Liver (tissue), 3 donors: ENCODE data around the gene SIGLEC1.

ENCODE experiments used
- ATF3 ChIP-seq: IDR thresholded peaks from 2 replicates; pipeline ENCODE4 v1.6.1; 2016; ENCODE audit warnings: antibody characterized with exemption
- EGR1 ChIP-seq, 2 donors: IDR thresholded peaks; 2 replicates each; pipeline ENCODE4 v1.6.1; 2016 to 2018; ENCODE audit warnings: antibody characterized with exemption in 2 of 2, low read depth in 2 of 2
- FOXA1 ChIP-seq: IDR thresholded peaks from 2 replicates; pipeline ENCODE4 v1.6.1; 2016; ENCODE audit warnings: antibody characterized with exemption
- GABPA ChIP-seq, 2 donors: IDR thresholded peaks in 1 of 2; conservative IDR thresholded peaks in 1 of 2; 2 replicates each; pipeline ENCODE4 v1.6.1; 2016; ENCODE audit warnings: antibody characterized with exemption in 2 of 2, mild to moderate bottlenecking in 1 of 2, moderate library complexity in 1 of 2
- HNF4A ChIP-seq, 2 donors: conservative IDR thresholded peaks; 2 replicates each; pipeline ENCODE4 v1.6.1; 2016; ENCODE audit warnings: antibody characterized with exemption in 2 of 2, mild to moderate bottlenecking in 2 of 2
- JUND ChIP-seq, 2 donors: IDR thresholded peaks; 2 replicates each; pipeline ENCODE4 v1.6.1; 2016; ENCODE audit warnings: antibody characterized with exemption in 2 of 2
- RAD21 ChIP-seq, 2 donors: IDR thresholded peaks; 2 replicates each; pipeline ENCODE4 v1.6.1; 2016; ENCODE audit warnings: antibody characterized with exemption in 2 of 2, mild to moderate bottlenecking in 2 of 2
- RXRA ChIP-seq, 2 donors: IDR thresholded peaks; 2 replicates each; pipeline ENCODE4 v1.6.1; 2017 to 2018; ENCODE audit warnings: antibody characterized with exemption in 2 of 2, mild to moderate bottlenecking in 1 of 2
- SP1 ChIP-seq: IDR thresholded peaks from 2 replicates; pipeline ENCODE4 v1.6.1; 2018; ENCODE audit warnings: antibody characterized with exemption, mild to moderate bottlenecking
- TAF1 ChIP-seq: conservative IDR thresholded peaks from 2 replicates; pipeline ENCODE4 v1.6.1; 2016; ENCODE audit warnings: antibody characterized with exemption, mild to moderate bottlenecking
- YY1 ChIP-seq: IDR thresholded peaks from 2 replicates; pipeline ENCODE4 v1.6.1; 2016; ENCODE audit warnings: antibody characterized with exemption, mild to moderate bottlenecking
- TF ChIP-seq, protein P1 (sequence below): fragments of 150-350 bp; IDR thresholded peaks from 2 replicates; pipeline ENCODE4 v1.5.1; 2017; ENCODE audit warnings: improper control_type of control experiment, low read depth, low read length; ENCODE audit not compliant: missing input control
- TF ChIP-seq, protein P2 (sequence below): IDR thresholded peaks from 2 replicates; pipeline ENCODE4 v1.6.1; 2016; ENCODE audit warnings: antibody characterized with exemption, mild to moderate bottlenecking
- TF ChIP-seq, protein P3 (sequence below): IDR thresholded peaks from 2 replicates; pipeline ENCODE4 v1.6.1; 2016; ENCODE audit warnings: antibody characterized with exemption
- donor health status: healthy.
- donor health status: healthy.

DNA sequence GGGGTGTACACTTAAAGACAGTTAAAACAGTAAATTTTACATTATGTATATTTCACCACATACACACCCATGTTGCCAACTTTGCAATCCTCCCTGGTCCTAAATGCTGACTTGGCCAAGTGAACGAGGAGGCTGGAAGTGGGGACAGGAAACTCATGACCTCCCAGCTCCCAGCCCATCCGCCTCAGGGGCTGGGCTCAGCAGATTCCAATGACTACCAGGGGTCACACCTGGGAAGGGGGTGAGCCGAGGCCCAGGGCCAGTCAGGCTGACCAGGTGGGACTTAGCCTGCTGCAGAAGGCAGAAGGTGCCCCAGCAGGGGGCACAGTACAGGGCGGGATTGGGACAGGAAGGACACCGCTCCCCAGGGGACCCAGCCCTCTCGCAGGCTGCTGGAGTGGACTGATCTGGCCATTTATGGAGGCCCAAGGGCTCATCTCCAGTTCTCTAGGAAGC lies 2.4 kb downstream of the SIGLEC1 start:
- TF ChIP-seq RXRA (IDR thresholded peaks at IDR 0.05) (no peak), TAF1 (no peak), EGR1 (IDR thresholded peaks at IDR 0.05; ENCODE audit: low read depth in 2 of 2) (no peak), RAD21 (IDR thresholded peaks at IDR 0.05) (no peak), YY1 (no peak), GABPA (IDR thresholded peaks at IDR 0.05 in 1 of 2, conservative IDR thresholded peaks at IDR 0.05 in 1 of 2) (no peak), ATF3 (no peak), SP1 (no peak), HNF4A (conservative IDR thresholded peaks at IDR 0.05) (no peak), JUND (IDR thresholded peaks at IDR 0.05) (no peak), FOXA1 (no peak)
- TF ChIP-seq, protein P1, sequence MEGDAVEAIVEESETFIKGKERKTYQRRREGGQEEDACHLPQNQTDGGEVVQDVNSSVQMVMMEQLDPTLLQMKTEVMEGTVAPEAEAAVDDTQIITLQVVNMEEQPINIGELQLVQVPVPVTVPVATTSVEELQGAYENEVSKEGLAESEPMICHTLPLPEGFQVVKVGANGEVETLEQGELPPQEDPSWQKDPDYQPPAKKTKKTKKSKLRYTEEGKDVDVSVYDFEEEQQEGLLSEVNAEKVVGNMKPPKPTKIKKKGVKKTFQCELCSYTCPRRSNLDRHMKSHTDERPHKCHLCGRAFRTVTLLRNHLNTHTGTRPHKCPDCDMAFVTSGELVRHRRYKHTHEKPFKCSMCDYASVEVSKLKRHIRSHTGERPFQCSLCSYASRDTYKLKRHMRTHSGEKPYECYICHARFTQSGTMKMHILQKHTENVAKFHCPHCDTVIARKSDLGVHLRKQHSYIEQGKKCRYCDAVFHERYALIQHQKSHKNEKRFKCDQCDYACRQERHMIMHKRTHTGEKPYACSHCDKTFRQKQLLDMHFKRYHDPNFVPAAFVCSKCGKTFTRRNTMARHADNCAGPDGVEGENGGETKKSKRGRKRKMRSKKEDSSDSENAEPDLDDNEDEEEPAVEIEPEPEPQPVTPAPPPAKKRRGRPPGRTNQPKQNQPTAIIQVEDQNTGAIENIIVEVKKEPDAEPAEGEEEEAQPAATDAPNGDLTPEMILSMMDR, result no peak
- TF ChIP-seq, protein P2, sequence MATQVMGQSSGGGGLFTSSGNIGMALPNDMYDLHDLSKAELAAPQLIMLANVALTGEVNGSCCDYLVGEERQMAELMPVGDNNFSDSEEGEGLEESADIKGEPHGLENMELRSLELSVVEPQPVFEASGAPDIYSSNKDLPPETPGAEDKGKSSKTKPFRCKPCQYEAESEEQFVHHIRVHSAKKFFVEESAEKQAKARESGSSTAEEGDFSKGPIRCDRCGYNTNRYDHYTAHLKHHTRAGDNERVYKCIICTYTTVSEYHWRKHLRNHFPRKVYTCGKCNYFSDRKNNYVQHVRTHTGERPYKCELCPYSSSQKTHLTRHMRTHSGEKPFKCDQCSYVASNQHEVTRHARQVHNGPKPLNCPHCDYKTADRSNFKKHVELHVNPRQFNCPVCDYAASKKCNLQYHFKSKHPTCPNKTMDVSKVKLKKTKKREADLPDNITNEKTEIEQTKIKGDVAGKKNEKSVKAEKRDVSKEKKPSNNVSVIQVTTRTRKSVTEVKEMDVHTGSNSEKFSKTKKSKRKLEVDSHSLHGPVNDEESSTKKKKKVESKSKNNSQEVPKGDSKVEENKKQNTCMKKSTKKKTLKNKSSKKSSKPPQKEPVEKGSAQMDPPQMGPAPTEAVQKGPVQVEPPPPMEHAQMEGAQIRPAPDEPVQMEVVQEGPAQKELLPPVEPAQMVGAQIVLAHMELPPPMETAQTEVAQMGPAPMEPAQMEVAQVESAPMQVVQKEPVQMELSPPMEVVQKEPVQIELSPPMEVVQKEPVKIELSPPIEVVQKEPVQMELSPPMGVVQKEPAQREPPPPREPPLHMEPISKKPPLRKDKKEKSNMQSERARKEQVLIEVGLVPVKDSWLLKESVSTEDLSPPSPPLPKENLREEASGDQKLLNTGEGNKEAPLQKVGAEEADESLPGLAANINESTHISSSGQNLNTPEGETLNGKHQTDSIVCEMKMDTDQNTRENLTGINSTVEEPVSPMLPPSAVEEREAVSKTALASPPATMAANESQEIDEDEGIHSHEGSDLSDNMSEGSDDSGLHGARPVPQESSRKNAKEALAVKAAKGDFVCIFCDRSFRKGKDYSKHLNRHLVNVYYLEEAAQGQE, result no peak
- TF ChIP-seq, protein P3, sequence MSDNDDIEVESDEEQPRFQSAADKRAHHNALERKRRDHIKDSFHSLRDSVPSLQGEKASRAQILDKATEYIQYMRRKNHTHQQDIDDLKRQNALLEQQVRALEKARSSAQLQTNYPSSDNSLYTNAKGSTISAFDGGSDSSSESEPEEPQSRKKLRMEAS, result no peak
